Colonic mucosa (tissue), 4 donors: ENCODE results near the gene DCST2. TPM values are rescaled to one million over a fixed set of nuclear protein-coding genes. Genes with fewer than 3 reads are reported as not detected.

ENCODE experiments used
- DNase-seq: peaks from one replicate; pipeline ENCODE4 v3.0.0-alpha.2; 2020
- H3K27ac ChIP-seq: fragments of 200-600 bp; one replicate; pipeline ENCODE4 v1.8.0; 2021
- H3K27me3 ChIP-seq: fragments of 200-600 bp; one replicate; pipeline ENCODE4 v1.8.0; 2021
- H3K36me3 ChIP-seq: fragments of 200-600 bp; one replicate; pipeline ENCODE4 v1.8.0; 2021
- H3K4me1 ChIP-seq: fragments of 200-600 bp; one replicate; pipeline ENCODE4 v1.8.0; 2021; ENCODE audit warnings: mild to moderate bottlenecking
- H3K4me3 ChIP-seq: fragments of 200-600 bp; one replicate; pipeline ENCODE4 v1.8.0; 2021
- H3K9ac ChIP-seq, 2 donors: one replicate each; pipeline ENCODE4 v1.7.0; 2013; ENCODE audit warnings: control low read depth in 2 of 2, low read depth in 2 of 2, low read length in 2 of 2
- H3K9me3 ChIP-seq: fragments of 200-600 bp; one replicate; pipeline ENCODE4 v1.8.0; 2021
- CTCF ChIP-seq: fragments of 200-600 bp; IDR thresholded peaks from one replicate; pipeline ENCODE4 v1.8.0; 2022; ENCODE audit warnings: antibody characterized with exemption, mild to moderate bottlenecking
- intact Hi-C: fragments of 100-400 bp; cut with DNase I; formaldehyde crosslinking; loops from one replicate; pipeline ENCODE4 v1.14.1; 2022
- microRNA-seq: library from miRNA; unstranded; fragments of <30 nt; microRNA quantifications from one replicate; pipeline ENCODE4, GENCODE V29; 2019
- total RNA-seq, 2 donors: library from RNA; stranded (reverse); fragmentation: NEBNext Ultra II Directional in 1 of 2; extraction: Animal tissue kit (Norgen Biotek cat#: 25700) in 1 of 2; gene quantifications; one replicate each; pipeline ENCODE4 v1.2.1, GENCODE V29; 2021
- donor health status: healthy.
- donor health status: DM: no; HTN: no; CAD: no.
- donor health status: DM: no; HTN: no; CAD: no.

Gene DCST2
- total RNA-seq, 2 donors from 2014 or later, result 1.7 to 1.9 TPM

- H3K27ac ChIP-seq, result no peak overlapping the region
- no peak overlapping the region for H3K4me3 ChIP-seq
- intact Hi-C loops, result no loop called here
- H3K4me1 ChIP-seq, result peaks cover 21% of the 10 kb centered on the region
- peak overlapping the region in 1 of 2 donors; percentile 30 for H3K9ac ChIP-seq
- no peaks in the 10 kb centered on the region for H3K9me3 ChIP-seq
- DNase-seq, result no peak
- no peak for TF ChIP-seq CTCF
- no peaks in the 10 kb centered on the region for H3K27me3 ChIP-seq
- H3K36me3 ChIP-seq, result peaks cover 18% of the 10 kb centered on the region
Measured at GRCh38 chr1:154969246-154969645, 64.3 kb downstream of the DCST2 start.

- H3K27ac ChIP-seq, result no peak overlapping the region
- H3K4me1 ChIP-seq, result peaks cover 21% of the 10 kb centered on the region
- H3K9me3 ChIP-seq, result no peaks in the 10 kb centered on the region
- no peak for DNase-seq
- H3K4me3 ChIP-seq, result no peak overlapping the region
- intact Hi-C loops, result no loop called here
- H3K36me3 ChIP-seq, result peaks cover 19% of the 10 kb centered on the region
- H3K9ac ChIP-seq, result no peak overlapping the region
- H3K27me3 ChIP-seq, result no peaks in the 10 kb centered on the region
- no peak for TF ChIP-seq CTCF
Measured at GRCh38 chr1:154968731-154969130, 64.8 kb downstream of the DCST2 start.

Small RNAs within 50 kb of the gene (microRNA-seq; reads per million reads assigned to microRNA genes)
- gene MIR4258, result not detected

Other genes with a start within 250 kb of the DCST2 start
- gene KCNN3, start 163.5 kb downstream of the DCST2 start, total RNA-seq, result 1 to 10 TPM in 1 of 2 donors, under 1 TPM in 1; 0.99 to 2.5 TPM
- 10 to 100 TPM; 32.0 to 46.5 TPM for gene PMVK, start 97.1 kb downstream of the DCST2 start, total RNA-seq
- gene PBXIP1, start 77.7 kb downstream of the DCST2 start, total RNA-seq, result 10 to 100 TPM; 22.0 to 51.4 TPM
- 10 to 100 TPM; 25.8 to 33.8 TPM for gene PYGO2, start 72.0 kb downstream of the DCST2 start, total RNA-seq
- 100 to 1,000 TPM in 1 of 2 donors, 10 to 100 TPM in 1; 98.3 to 104 TPM for gene SHC1, start 63.0 kb downstream of the DCST2 start, total RNA-seq
- gene CKS1B, start 59.1 kb downstream of the DCST2 start, total RNA-seq, result 10 to 100 TPM; 49.5 to 76.5 TPM
- gene FLAD1, start 50.4 kb downstream of the DCST2 start, total RNA-seq, result 10 to 100 TPM; 28.2 to 46.1 TPM
- gene LENEP, start 40.2 kb downstream of the DCST2 start, total RNA-seq, result not detected
- gene ZBTB7B, start 31.0 kb downstream of the DCST2 start, total RNA-seq, result 100 to 1,000 TPM; 185 to 205 TPM
- gene DCST1, start within 50 bp of the DCST2 start, total RNA-seq, result not detected
- 100 to 1,000 TPM; 101 to 228 TPM for gene ADAM15, start 17.5 kb upstream of the DCST2 start, total RNA-seq
- 10 to 100 TPM; 26.1 to 27.2 TPM for gene EFNA4, start 30.0 kb upstream of the DCST2 start, total RNA-seq
- 10 to 100 TPM; 12.7 to 21.4 TPM for gene EFNA3, start 45.1 kb upstream of the DCST2 start, total RNA-seq
- 100 to 1,000 TPM in 1 of 2 donors, 10 to 100 TPM in 1; 61.3 to 125 TPM for gene EFNA1, start 94.1 kb upstream of the DCST2 start, total RNA-seq
- gene SLC50A1, start 102.1 kb upstream of the DCST2 start, total RNA-seq, result 100 to 1,000 TPM; 102 to 130 TPM
- gene DPM3, start 106.8 kb upstream of the DCST2 start, total RNA-seq, result 100 to 1,000 TPM; 149 to 182 TPM
- gene KRTCAP2, start 139.5 kb upstream of the DCST2 start, total RNA-seq, result 100 to 1,000 TPM; 140 to 172 TPM
- under 1 TPM; 0.10 to 0.19 TPM for gene TRIM46, start 140.1 kb upstream of the DCST2 start, total RNA-seq
- 10 to 100 TPM; 12.2 to 16.0 TPM for gene THBS3, start 174.1 kb upstream of the DCST2 start, total RNA-seq
- 10 to 100 TPM; 37.5 to 55.8 TPM for gene MTX1, start 174.9 kb upstream of the DCST2 start, total RNA-seq
- gene ENTREP3, start 221.7 kb upstream of the DCST2 start, total RNA-seq, result 10 to 100 TPM; 22.0 to 34.2 TPM
- gene SCAMP3, start 228.6 kb upstream of the DCST2 start, total RNA-seq, result 10 to 100 TPM; 41.5 to 67.7 TPM
- gene CLK2, start 239.7 kb upstream of the DCST2 start, total RNA-seq, result 10 to 100 TPM; 31.7 to 66.4 TPM
- gene HCN3, start 243.7 kb upstream of the DCST2 start, total RNA-seq, result 10 to 100 TPM; 12.4 to 12.8 TPM